Measurements from ENCODE around the gene MRPL57. TPM values are rescaled to one million over a fixed set of nuclear protein-coding genes. Genes with fewer than 3 reads are reported as not detected.
"Not testable (repeated sequence)": the region's sequence is repeated elsewhere in the genome, so short reads cannot be mapped to it uniquely, and the experiment has no call there.

The MRPL57 gene
- total and polyA plus RNA-seq, 2 donors from 2014 or later = 18.3 to 47.1 TPM

- H3K36me3 ChIP-seq (ENCODE audit: control insufficient read depth in 2 of 3, insufficient read depth in 3 of 3, low read length in 3 of 3); H3K27ac ChIP-seq (ENCODE audit: low read depth in 2 of 2, low read length in 2 of 2); DNase-seq; FAIRE-seq; H3K27me3 ChIP-seq (ENCODE audit: control insufficient read depth, insufficient read depth, low read length); H3K4me3 ChIP-seq (ENCODE audit: low read length in 3 of 3); H3K9me3 ChIP-seq (ENCODE audit: control insufficient read depth in 2 of 3, insufficient read depth in 1 of 3, low read length in 3 of 3); H3K9ac ChIP-seq (ENCODE audit: low read length in 3 of 3); intact Hi-C loops (cut with DNase I); H3K4me1 ChIP-seq (ENCODE audit: control insufficient read depth in 2 of 3, insufficient read depth in 2 of 3, low read depth in 1 of 3, low read length in 3 of 3): not testable (repeated sequence)
These were observed 21.9 kb downstream of the MRPL57 start for GRCh38 chr13:21198391-21198790.

DNA sequence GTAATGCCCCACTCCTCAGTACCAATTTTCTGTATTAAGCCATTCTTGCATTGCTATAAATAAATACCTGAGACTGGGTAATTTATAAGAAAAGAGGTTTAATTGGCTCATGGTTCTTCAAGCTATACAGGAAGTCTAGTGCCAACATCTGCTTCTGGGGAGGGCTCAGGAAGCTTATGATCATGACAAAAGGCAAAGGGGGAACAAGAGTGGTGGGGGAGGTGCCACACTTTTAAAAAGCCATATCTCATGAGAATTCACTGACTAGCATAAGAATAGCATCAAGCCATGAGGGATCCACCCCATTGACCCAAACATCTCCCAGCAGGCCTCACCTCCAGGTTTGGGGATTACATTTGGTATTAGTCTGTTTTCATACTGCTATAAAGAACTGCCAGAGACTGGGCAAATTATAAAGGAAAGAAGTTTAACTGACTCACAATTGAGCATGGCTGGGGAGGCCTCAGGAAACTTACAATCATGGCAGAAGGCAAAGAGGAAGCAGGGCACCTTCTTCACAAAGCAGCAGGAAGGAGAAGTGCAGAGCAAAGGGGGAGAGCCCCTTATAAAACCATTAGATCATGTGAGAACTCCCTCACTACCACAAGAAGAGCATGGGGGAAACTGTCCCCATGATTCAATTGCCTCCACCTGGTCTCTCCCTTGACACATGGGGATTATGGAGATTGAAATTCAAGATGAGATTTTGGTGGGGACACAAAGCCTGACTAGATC lies 25.2 kb downstream of the MRPL57 start:
- H3K9me3 ChIP-seq (ENCODE audit: control insufficient read depth in 2 of 3, insufficient read depth in 1 of 3, low read length in 3 of 3); H3K4me3 ChIP-seq (ENCODE audit: low read length in 3 of 3); FAIRE-seq; H3K27ac ChIP-seq (ENCODE audit: low read depth in 2 of 2, low read length in 2 of 2); DNase-seq; H3K4me1 ChIP-seq (ENCODE audit: control insufficient read depth in 2 of 3, insufficient read depth in 2 of 3, low read depth in 1 of 3, low read length in 3 of 3); H3K36me3 ChIP-seq (ENCODE audit: control insufficient read depth in 2 of 3, insufficient read depth in 3 of 3, low read length in 3 of 3); H3K27me3 ChIP-seq (ENCODE audit: control insufficient read depth, insufficient read depth, low read length); H3K9ac ChIP-seq (ENCODE audit: low read length in 3 of 3); intact Hi-C loops (cut with DNase I): not testable (repeated sequence)

DNA sequence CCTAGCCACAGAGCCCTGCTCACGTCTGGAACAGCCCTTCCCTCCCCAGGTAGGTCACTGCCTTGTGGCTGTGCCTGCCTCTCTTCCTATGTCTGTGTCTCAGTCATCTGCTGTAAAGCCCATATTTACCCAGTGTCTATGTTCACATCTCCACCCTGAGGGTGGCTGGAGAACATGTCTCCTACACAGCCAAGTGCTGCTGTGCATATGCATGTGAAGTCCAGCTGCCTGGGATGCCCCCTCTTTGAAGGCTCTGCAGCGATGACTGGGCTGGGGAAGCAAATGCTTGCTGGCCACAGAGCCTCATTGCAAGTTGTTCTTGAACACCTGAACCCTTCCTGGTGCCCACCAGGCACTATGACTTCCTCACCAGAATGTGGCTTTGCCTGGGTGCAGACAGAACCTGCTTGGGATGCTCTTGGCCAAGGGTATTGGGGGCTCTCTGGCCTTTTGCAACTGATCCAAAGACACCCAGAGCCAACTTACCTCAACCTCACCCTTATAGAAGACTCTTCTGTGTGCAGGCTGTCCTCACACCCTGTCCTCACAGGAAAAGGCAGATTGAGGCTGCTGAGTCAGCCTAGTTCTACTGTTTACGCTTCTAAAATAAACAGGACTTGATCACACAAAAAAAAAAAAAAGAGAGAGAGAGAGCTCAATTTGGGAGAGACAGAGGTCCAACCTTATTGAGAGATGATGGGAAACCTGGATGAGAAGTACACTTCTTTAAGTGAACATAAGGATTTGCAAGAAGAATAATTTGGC lies 26.5 kb downstream of the MRPL57 start:
- intact Hi-C loops (cut with DNase I) = no loop called here
- DNase-seq (no peak), FAIRE-seq (no peak)
- no peak for TF ChIP-seq CTCF (IDR thresholded peaks at IDR 0.05; ENCODE audit: borderline replicate concordance, extremely low read depth, insufficient read depth)
- no peaks in the 10 kb centered on the region for H3K4me1 ChIP-seq (ENCODE audit: control insufficient read depth in 2 of 3, insufficient read depth in 2 of 3, low read depth in 1 of 3, low read length in 3 of 3)
- H3K9ac ChIP-seq (ENCODE audit: low read length in 3 of 3) = no peak overlapping the region
- no peaks in the 10 kb centered on the region for H3K9me3 ChIP-seq (ENCODE audit: control insufficient read depth in 2 of 3, insufficient read depth in 1 of 3, low read length in 3 of 3)
- H3K27ac ChIP-seq (ENCODE audit: low read depth in 2 of 2, low read length in 2 of 2) = no peak overlapping the region
- no peaks in the 10 kb centered on the region for H3K27me3 ChIP-seq (ENCODE audit: control insufficient read depth, insufficient read depth, low read length)
- no peak overlapping the region for H3K4me3 ChIP-seq (ENCODE audit: low read length in 3 of 3)
- no peaks in the 10 kb centered on the region for H3K36me3 ChIP-seq (ENCODE audit: control insufficient read depth in 2 of 3, insufficient read depth in 3 of 3, low read length in 3 of 3)

GRCh38 chr13:21208652-21209154 lies 32.2 kb downstream of the MRPL57 start:
- no peak for TF ChIP-seq CTCF (IDR thresholded peaks at IDR 0.05; ENCODE audit: borderline replicate concordance, extremely low read depth, insufficient read depth)
- intact Hi-C loops (cut with DNase I) = no loop called here
- H3K4me3 ChIP-seq (ENCODE audit: low read length in 3 of 3) = no peak overlapping the region
- H3K27ac ChIP-seq (ENCODE audit: low read depth in 2 of 2, low read length in 2 of 2) = no peak overlapping the region
- FAIRE-seq = no peak
- no peaks in the 10 kb centered on the region for H3K27me3 ChIP-seq (ENCODE audit: control insufficient read depth, insufficient read depth, low read length)
- H3K9me3 ChIP-seq (ENCODE audit: control insufficient read depth in 2 of 3, insufficient read depth in 1 of 3, low read length in 3 of 3) = no peaks in the 10 kb centered on the region
- H3K36me3 ChIP-seq (ENCODE audit: control insufficient read depth in 2 of 3, insufficient read depth in 3 of 3, low read length in 3 of 3) = no peaks in the 10 kb centered on the region
- no peak overlapping the region for H3K9ac ChIP-seq (ENCODE audit: low read length in 3 of 3)
- DNase-seq = no peak
- H3K4me1 ChIP-seq (ENCODE audit: control insufficient read depth in 2 of 3, insufficient read depth in 2 of 3, low read depth in 1 of 3, low read length in 3 of 3) = no peaks in the 10 kb centered on the region
